HT-29 (cell line): ENCODE results near the gene SGMS1. TPM values are rescaled to one million over a fixed set of nuclear protein-coding genes. Genes with fewer than 3 reads are reported as not detected.

Experiments used
- DNase-seq: peaks from one replicate; pipeline ENCODE4 v3.0.0-alpha.2; 2015; ENCODE audit warnings: low spot score
- total RNA-seq: library from RNA; depleted of rRNA; stranded (reverse); fragments of >200 nt; shearing (Covaris generic); gene quantifications from 2 replicates; pipeline ENCODE4 v1.2.3, GENCODE V29; 2014

Gene SGMS1
- total RNA-seq, 1 experiment from 2014 or later: 23.2 TPM

GRCh38 chr10:50312464-50313437 is 311.0 kb downstream of the SGMS1 start:
- DNase-seq: no peak

- DNase-seq: peak; percentile 53
Measured at GRCh38 chr10:50310560-50311174, 313.1 kb downstream of the SGMS1 start.

GRCh38 chr10:50309342-50309741 is 314.4 kb downstream of the SGMS1 start:
- DNase-seq: no peak

GRCh38 chr10:50304660-50305059 is 319.1 kb downstream of the SGMS1 start:
- DNase-seq: no peak

- no peak for DNase-seq
Measured at GRCh38 chr10:50299948-50300669, 323.6 kb downstream of the SGMS1 start.

GRCh38 chr10:50295367-50295766 is 328.4 kb downstream of the SGMS1 start:
- no peak for DNase-seq

- DNase-seq: no peak
Measured at GRCh38 chr10:50294582-50294981, 329.2 kb downstream of the SGMS1 start.

- no peak for DNase-seq
Measured at GRCh38 chr10:50293513-50294313, 330.0 kb downstream of the SGMS1 start.

GRCh38 chr10:50291261-50291850 is 332.4 kb downstream of the SGMS1 start:
- DNase-seq: no peak

- no peak for DNase-seq
Measured at GRCh38 chr10:50289196-50289595, 334.6 kb downstream of the SGMS1 start.

GRCh38 chr10:50286996-50287803 is 336.6 kb downstream of the SGMS1 start:
- no peak for DNase-seq

- no peak for DNase-seq
Measured at GRCh38 chr10:50286517-50286916, 337.2 kb downstream of the SGMS1 start.

- no peak for DNase-seq
Measured at GRCh38 chr10:50281967-50282522, 341.7 kb downstream of the SGMS1 start.

GRCh38 chr10:50281210-50281966 is 342.4 kb downstream of the SGMS1 start:
- no peak for DNase-seq

- DNase-seq: no peak
Measured at GRCh38 chr10:50280049-50280841, 343.5 kb downstream of the SGMS1 start.

GRCh38 chr10:50279489-50279888 is 344.3 kb downstream of the SGMS1 start:
- DNase-seq: peak; percentile 11

GRCh38 chr10:50275650-50276235 is 348.0 kb downstream of the SGMS1 start:
- DNase-seq: peak; percentile 64

- DNase-seq: no peak
Measured at GRCh38 chr10:50272531-50272930, 351.2 kb downstream of the SGMS1 start.
